HFF-Myc (cell line): Measurements from ENCODE around the gene GALNT15.

Source experiments
- DNase-seq: peaks from one replicate; pipeline ENCODE4 v3.0.0-alpha.2; 2011; ENCODE audit warnings: low read depth; ENCODE audit errors: extremely low read depth
- H3K4me3 ChIP-seq: replicated peaks from 2 replicates; pipeline ENCODE4 v1.5.1; 2011; ENCODE audit warnings: low read depth, mild to moderate bottlenecking, control low read depth, low read length
- TF ChIP-seq, protein P1 (sequence below): IDR thresholded peaks from 2 replicates; pipeline ENCODE4 v1.5.1; 2012; ENCODE audit warnings: mild to moderate bottlenecking, low read depth, low read length, control low read depth; ENCODE audit errors: missing control alignments

Gene GALNT15

DNA sequence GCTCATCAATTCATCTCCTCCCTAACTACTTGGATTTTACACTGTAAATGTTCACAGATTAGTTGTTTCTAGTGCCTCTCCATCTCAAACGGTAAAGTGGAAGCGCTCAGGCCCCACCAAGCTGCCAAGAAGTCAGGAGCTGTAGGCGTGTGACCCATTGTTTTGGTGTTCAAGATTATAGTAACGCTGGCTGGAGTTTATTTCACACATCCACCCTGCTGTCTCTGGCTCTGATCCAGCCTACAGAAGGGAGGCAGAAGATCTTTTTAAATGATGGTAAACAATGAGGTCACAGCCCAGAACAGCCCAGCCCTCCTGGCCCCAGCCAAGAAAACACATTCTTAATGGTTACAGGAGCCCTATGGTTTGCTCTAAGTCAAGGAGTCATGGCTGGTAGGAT, 25.7 kb upstream of the GALNT15 start:
- TF ChIP-seq, protein P1, sequence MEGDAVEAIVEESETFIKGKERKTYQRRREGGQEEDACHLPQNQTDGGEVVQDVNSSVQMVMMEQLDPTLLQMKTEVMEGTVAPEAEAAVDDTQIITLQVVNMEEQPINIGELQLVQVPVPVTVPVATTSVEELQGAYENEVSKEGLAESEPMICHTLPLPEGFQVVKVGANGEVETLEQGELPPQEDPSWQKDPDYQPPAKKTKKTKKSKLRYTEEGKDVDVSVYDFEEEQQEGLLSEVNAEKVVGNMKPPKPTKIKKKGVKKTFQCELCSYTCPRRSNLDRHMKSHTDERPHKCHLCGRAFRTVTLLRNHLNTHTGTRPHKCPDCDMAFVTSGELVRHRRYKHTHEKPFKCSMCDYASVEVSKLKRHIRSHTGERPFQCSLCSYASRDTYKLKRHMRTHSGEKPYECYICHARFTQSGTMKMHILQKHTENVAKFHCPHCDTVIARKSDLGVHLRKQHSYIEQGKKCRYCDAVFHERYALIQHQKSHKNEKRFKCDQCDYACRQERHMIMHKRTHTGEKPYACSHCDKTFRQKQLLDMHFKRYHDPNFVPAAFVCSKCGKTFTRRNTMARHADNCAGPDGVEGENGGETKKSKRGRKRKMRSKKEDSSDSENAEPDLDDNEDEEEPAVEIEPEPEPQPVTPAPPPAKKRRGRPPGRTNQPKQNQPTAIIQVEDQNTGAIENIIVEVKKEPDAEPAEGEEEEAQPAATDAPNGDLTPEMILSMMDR = no peak
- peak; percentile 57 for DNase-seq
- H3K4me3 ChIP-seq = no peak overlapping the region

DNA sequence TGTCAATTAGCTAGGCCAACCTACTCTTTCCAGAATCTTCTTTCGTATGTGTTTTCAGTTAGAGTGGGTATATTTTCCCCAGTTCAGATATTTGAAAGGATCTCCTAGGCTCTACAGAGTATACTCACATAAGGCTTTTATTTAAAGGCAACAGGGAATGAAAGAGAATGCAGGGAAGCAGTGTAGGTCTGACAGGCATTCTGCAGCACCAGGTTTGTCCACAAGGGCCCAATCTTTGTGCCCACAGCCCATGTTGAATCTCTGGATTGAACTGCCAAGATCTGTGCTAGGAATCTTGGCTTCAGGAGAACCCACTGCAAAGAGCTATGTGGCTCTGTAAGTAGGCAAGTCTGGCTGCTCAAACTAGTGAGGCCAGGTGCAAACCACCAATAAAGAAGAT, 24.2 kb upstream of the GALNT15 start:
- no peak for DNase-seq
- TF ChIP-seq, protein P1 = no peak
- no peak overlapping the region for H3K4me3 ChIP-seq

DNA sequence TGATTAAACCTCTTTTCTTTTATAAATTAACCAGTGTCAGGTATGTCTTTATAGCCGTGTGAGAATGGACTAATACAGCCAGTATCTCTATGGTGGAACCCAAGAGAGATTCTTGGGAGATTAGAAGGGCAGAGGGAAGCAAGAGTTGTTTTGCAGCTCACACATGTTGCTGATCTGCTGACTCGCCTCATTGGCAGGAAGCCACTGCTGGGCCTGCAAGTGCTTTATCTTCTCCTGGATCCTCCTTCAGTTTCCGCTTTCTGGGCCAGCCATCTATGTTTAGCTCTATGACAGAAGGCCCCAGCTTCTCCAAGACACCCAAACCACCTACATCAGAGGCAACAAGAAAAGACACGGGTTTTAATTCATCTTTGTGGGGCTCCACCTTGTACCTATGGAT, 23.4 kb upstream of the GALNT15 start:
- no peak overlapping the region for H3K4me3 ChIP-seq
- DNase-seq = no peak
- TF ChIP-seq, protein P1 = no peak

DNA sequence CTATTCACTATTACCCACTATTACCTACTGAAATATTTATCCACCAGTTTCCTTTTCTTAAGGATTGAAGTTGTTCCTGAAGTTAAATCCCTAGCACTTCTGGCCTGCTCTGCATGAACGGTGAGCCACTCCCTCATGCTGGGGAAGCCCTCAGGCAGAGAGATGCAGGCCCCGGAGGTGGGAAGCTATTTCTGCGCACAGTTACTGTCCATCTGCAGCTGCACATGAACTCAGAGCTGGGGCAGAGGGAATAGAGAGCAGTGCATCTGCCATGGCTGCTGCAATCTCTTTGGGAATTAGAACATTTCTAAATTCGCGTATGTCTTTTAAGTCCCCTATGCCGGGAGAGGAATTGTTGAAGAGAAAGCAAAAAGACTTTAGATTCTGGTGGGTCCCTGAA, 6.3 kb upstream of the GALNT15 start:
- H3K4me3 ChIP-seq = no peak overlapping the region
- no peak for DNase-seq
- TF ChIP-seq, protein P1 = no peak

DNA sequence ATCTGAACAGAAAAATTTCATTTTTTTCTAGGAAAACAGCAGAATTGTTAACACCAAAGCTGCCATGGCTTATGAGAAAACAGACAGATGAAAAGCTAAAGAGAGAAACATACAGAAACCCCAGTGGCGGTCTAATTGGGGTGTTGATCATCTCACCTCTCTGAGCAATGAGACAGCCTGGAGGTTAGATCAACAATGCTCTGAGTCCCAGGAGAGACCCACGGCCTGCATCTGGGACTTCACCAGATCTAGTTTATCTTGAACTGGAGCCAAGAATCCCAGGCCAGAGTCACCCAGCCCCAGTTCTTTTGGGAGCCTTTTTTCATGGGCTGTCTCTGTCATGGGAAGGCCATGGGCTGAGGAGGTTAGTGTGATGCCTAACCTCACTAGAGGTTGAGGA, 3.5 kb upstream of the GALNT15 start:
- no peak for DNase-seq
- no peak overlapping the region for H3K4me3 ChIP-seq
- TF ChIP-seq, protein P1 = no peak

DNA sequence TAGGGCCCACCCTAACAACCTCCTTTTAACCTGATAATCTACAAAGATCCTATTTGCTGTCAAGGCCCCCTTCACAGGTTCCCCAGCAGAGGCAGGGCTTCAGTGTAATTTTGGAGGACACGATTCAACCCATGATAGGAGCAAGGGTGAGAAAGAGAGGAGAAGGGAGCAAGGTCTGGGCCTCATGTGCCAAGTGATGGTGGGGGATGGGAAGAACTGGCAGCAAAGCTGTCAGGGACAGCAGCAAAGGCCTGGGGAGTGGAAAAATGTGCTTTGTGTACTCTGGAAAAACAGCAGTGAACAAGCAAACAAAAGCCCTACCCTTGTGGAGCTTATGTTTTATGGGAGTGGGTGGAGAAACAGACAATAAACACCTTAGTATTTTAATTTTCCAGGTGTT, 2.7 kb upstream of the GALNT15 start:
- no peak overlapping the region for H3K4me3 ChIP-seq
- TF ChIP-seq, protein P1 = no peak
- no peak for DNase-seq

DNA sequence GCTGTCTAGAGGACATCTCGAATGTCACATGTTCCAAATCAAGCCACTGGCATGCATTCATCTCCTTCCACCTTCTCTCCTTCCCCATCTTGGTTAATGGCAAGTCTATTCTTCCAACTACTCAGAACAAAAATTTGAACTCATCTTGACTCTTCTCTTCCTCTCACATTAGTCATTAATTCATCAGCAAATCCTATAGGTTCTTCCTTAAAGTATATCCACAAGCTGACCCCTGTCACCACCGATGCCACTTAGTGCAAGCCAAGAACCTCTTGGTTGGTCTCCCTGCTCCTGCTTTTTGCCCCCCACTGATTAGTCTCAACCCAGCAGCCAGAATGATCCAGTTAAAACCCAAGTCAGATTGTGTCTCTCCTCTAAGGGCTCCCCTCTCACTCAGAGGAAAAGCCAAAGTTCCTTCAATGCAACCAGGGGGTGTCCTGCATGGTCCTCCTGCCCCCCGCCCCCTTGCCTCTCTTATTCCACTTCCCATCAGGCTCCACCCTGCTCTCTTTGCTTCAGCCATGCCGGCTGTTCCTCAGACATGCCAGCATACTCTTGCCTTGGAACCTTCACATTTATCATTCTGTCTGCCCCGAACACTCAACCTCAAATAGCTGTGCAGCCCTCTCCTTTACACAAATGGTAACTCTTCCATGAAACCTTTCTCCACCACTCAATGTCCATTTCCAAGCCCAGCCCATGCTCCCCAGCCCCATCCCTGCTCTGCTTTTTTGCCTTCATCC, 1.0 kb upstream of the GALNT15 start:
- DNase-seq = no peak
- TF ChIP-seq, protein P1 = no peak
- H3K4me3 ChIP-seq = no peak overlapping the region
